Muscle layer of colon (tissue), 2 donors: ENCODE data around the gene MXD1.

Experiments used
- H3K27ac ChIP-seq: one replicate; pipeline ENCODE4 v1.7.0; 2013; ENCODE audit warnings: low read depth, mild to moderate bottlenecking, low read length, moderate library complexity
- H3K27me3 ChIP-seq, 2 donors: one replicate each; pipeline ENCODE4 v1.7.0; 2013; ENCODE audit warnings: low read length in 2 of 2, mild to moderate bottlenecking in 2 of 2; ENCODE audit not compliant: insufficient read depth in 2 of 2, control insufficient read depth in 1 of 2
- H3K36me3 ChIP-seq: one replicate; pipeline ENCODE4 v1.7.0; 2013; ENCODE audit warnings: mild to moderate bottlenecking, low read length; ENCODE audit not compliant: insufficient read depth
- H3K4me1 ChIP-seq: one replicate; pipeline ENCODE4 v1.7.0; 2013; ENCODE audit warnings: mild to moderate bottlenecking, low read length; ENCODE audit not compliant: insufficient read depth
- H3K4me3 ChIP-seq, 2 donors: one replicate each; pipeline ENCODE4 v1.7.0; 2013; ENCODE audit warnings: low read length in 2 of 2, low read depth in 1 of 2, mild to moderate bottlenecking in 1 of 2, moderate library complexity in 1 of 2
- H3K9ac ChIP-seq: one replicate; pipeline ENCODE4 v1.7.0; 2013; ENCODE audit warnings: low read length
- H3K9me3 ChIP-seq: one replicate; pipeline ENCODE4 v1.7.0; 2013; ENCODE audit warnings: mild to moderate bottlenecking, low read length
- donor health status: abdominal sarcoma.
- donor health status: Adenocarcinoma of cecum.

The MXD1 gene

DNA sequence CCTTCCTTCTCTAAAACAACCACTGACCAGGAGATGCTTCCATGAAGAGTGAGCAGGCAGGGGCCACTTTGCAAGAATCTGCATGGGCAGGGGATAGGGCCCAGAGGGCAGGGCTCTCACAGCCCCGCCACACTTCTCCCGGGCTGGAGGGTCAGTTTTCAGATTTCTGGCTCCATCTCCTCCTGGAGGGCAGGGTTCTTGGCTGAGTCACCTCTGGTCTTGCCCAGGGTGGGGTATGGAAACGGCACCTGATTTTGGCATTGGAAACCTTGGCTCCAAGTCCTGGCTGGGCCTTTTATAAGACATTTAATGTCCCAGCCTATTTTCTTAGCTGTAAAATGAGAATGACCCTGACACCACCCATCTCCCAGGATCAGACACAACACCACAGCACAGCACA lies 74.1 kb downstream of the MXD1 start:
- no peaks in the 10 kb centered on the region for H3K27me3 ChIP-seq
- H3K9ac ChIP-seq, result no peak overlapping the region
- H3K4me3 ChIP-seq, result no peak overlapping the region
- H3K4me1 ChIP-seq, result no peaks in the 10 kb centered on the region
- H3K36me3 ChIP-seq, result no peaks in the 10 kb centered on the region
- no peaks in the 10 kb centered on the region for H3K9me3 ChIP-seq
- H3K27ac ChIP-seq, result no peak overlapping the region

DNA sequence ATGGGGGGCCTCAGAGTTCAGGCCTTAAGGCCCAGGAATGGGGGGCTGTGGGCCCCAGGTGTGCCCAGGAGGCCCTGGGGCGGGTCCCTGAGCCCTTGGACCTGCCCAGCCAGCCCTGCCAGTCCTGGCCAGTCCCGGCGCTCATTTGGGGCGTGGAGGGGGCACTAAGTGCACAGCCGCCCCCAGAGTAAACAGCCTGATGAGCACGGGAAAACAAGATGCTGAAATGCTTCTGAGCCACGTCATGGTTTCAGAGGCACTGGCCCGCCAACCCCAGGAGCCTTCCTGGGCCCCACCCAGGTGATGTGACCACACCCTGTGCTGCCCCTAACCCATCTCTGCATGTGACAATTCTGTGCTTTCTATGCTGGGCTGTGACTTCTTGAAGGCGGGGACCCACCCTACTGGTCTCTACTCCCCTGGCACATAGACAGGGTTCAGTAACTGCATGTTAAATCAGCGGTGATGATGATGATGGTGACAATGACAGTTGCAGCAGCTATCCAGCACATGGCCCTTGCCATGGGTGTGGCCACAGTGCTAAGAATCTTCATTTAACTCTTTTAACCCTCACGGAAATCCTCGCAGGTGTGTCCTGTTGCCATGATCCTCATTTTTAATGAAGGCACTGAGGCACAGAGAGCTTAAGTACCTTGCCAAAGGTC lies 74.7 kb downstream of the MXD1 start:
- Histone ChIP-seq H3K9me3 (no peaks in the 10 kb centered on the region), H3K4me1 (no peaks in the 10 kb centered on the region), H3K36me3 (no peaks in the 10 kb centered on the region), H3K27me3 (no peaks in the 10 kb centered on the region), H3K9ac (no peak overlapping the region), H3K27ac (no peak overlapping the region), H3K4me3 (no peak overlapping the region)
